Measurements from ENCODE around the gene ZNF605.
"Not testable (repeated sequence)": the region's sequence is repeated elsewhere in the genome, so short reads cannot be mapped to it uniquely, and the experiment has no call there.

The ZNF605 gene

DNA sequence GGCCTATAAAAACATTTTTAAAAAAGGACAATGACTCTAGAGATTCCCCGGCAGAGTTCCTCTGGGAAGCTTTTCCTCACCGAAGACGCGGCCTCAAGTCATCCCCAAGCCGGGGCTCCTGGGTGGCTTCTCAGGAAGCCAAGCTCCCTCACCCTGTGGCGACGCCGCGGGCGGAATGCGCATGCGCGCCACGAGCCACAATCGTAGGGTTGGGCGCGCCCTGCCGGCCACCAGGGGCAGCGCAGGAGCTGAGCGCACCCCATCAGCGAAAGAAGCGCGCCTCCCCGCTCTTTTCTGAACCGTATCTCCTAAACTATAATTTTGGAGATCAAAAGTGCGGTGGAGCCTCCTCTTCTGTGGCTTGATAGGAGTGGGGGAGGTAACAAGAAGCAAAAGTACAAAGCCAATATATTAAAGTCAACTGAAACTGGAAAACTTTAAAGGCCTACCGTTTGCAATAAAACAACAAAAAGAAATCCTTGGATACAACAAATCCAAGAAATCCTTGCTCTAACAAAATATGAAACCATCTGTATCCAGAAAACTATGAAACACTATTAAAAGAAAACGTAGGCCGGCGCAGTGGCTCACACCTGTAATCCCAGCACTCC is 51.3 kb downstream of the ZNF605 start:
- peak in 10 of 14 donors; percentile 4 to 70 (median 22) for DNase-seq

DNA sequence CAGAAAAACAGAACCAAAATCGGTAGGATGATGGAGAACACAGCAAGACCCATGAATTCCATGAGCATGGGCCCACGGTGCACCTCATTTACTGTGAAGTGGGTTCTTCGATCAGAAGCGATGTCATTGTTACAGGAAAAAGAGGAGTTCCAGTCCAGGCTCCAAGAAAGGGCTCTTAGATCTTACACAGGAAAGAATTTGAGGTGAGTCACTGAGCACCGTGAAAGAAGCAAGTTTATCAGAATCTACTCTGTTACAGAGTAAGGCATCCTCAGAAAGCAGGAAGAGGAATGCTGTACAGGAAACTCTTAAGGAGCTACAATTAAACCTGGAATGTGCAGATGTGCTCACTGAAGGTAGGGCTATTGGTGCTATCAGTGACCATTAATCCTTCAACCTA is 57.1 kb downstream of the ZNF605 start:
- DNase-seq = no peak

DNA sequence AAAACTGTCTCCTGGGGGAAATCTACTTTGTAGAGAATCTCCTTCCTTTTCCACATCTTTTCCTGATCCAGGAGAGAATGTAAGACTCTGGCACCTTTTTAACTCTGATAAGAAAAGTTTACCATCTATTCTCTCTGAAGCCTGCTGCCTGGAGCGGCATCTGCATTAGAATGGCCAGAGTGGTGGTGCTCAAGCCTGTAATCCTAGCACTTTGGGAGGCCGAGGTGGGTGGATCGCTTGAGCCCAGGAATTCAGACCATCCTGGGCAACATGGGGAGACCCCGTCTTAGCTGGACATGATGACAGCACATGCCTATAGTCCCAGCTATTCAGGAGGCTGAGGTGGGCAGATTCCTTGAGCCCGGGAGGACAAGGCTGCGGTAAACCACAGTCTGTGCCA is 67.3 kb downstream of the ZNF605 start:
- DNase-seq = no peak

DNA sequence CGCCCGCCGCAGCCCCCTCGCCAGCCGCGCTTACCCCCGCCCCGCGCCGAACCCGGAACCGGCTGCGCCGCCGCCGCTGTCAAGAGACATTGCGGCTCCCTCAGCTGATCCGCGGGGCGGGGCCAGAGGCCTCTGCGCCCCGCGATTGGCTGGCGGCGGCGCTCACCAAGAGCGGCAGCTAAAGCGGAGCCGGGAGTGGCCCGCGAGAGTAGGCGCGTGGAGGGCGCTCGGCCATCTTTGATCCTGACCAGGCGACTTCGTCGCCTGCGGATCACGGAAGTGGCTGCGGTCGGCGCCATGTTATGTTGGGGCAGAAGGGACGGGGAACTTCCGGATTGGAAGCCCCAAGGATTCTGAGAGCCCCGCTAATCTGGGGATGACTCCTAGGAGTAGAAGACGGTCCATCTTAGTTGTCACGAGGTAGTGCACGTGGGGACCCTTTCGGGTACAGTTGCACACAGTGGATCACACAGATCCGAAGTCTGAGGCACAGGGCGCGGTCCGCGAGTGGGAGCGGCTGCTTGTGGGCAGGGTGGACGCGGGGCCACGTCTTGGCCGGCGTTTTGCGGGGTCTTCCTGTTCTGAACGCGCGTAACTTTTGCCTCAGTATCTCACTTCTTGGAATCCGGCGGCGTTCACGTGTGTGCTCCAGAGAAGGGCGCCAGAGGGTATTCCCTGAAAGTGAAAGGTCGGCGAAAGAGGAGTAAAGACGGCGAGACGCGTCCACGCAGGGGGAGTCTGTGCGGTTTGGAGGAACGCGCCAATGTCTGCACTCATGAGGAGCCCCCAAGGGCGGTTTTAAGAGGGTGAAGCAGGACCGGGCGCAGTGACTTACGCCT is 68.4 kb downstream of the ZNF605 start, which contains the start of gene CHFR:
Gene CHFR (minus strand): TSS at position 93 of the 839 bp plus-strand sequence. CDS start 277 bp downstream, outside the sequence.
- peak; percentile 50 to 97 (median 92) for DNase-seq

- DNase-seq = peak in 4 of 14 donors; percentile 42 to 59 (median 50)
Observed at GRCh38 chr12:132886529-132887477, 69.3 kb downstream of the ZNF605 start.

DNA sequence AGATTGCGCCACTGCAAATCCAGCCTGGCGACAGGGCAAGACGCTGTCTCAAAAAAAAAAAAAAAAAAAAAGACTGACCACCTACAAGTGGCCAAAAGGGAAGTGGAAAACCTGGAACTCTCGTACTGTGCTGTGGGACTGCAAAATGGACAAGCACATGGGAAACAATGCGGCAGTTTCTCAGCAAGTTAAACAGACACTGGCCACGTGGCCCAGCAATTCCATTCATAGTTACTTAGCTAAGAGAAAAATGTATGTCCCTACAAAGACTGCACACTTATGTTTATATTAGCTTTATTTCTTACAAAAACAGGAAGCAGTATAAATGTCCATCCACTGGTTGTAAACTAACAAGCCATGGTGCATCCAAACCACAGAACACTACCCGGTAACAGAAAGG is 74.3 kb downstream of the ZNF605 start:
- no peak for DNase-seq

DNA sequence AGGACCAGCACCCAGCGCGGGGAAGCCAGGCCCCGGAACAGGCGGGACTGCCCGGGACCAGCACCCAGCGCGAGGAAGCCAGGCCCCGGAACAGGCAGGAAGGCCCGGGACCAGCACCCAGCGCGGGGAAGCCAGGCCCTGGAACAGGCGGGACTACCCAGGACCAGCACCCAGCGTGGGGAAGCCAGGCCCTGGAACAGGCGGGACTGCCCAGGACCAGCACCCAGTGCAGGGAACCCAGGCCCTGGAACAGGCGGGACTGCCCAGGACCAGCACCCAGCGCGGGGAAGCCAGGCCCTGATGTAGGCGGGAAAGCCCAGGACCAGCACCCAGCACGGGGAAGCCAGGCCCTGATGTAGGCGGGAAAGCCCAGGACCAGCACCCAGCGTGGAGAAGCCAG is 81.5 kb downstream of the ZNF605 start:
- DNase-seq = not testable (repeated sequence)

DNA sequence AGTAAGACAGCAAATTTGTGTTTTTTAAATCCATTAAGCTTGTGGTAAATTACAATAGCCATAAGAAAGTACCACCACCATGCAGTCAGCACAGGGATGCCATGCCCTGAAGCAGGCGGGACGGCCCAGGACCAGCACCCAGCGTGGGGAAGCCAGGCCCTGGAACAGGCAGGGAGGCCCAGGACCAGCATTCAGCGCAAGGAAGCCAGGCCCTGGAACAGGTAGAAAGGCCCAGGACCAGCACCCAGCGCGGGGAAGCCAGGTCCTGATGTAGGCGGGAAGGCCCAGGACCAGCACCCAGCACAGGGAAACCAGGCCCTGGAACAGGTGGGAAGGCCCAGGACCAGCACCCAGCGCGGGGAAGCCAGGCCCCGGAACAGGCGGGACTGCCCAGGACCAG is 81.9 kb downstream of the ZNF605 start:
- no peak for DNase-seq

GRCh38 chr12:132873724-132874123 is 82.4 kb downstream of the ZNF605 start:
- no peak for DNase-seq

- no peak for DNase-seq
Observed at GRCh38 chr12:132872975-132873421, 83.1 kb downstream of the ZNF605 start.

DNA sequence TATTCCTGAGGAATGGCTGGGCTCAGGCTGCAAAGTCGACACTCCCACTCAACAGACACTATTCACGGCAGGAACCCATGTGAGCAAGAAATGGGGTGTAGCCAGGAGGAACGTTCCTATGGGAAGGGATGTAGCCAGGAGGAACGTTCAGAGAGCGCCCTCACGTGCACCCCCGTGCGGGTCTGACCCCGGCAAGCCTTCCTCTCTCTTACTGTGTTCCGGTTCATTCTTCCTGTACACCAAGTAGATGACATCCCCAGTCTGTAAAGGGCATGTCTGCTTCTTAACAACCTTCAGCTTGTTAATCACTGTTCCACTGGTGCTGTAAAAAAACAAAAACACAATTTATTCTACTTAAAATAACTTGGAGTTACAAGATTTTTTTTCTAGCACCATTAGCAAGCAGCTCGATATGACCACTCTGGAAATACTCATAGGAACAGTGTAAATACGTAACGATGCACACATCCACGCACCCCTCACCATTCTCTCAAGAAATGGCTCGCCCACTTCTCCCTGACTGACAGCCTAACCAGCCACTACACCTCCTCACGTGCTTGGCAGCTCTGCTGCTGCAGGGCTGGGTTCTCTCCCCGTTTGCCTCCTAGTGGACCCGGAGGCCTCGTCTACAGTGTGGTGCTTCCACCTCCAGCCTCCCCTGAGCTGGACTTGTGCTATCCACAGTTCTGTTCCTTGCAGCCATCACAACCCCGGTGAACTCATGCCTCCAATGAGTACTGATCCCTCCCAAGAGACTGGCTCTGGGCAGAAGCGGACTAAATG is 83.8 kb downstream of the ZNF605 start:
- DNase-seq = no peak

DNA sequence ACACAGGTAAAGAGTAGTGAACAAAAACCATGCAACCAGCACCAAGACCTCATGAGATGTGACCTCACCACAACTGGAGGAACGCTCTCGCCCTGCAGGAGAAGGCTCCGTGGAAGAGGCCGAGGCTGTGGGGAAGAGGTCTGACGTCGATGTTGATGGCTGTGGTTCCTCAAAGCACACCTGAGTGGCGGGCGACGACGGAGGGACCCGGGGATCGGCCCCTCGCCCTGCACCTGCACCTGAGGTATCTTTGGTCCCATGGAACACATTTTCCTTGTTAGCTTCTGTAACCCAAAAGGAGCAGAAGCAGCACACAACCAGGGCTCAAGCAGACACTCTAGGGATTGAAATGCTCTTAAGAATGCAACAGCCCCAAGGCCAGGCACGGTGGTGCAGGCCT is 86.6 kb downstream of the ZNF605 start:
- DNase-seq = no peak

Data from C1 segment of cervical spinal cord (tissue), 14 donors.